ENCODE results near the gene CERKL. TPM values are rescaled to one million over a fixed set of nuclear protein-coding genes. Genes with fewer than 3 reads are reported as not detected.

The CERKL gene
- total RNA-seq, 1 experiment from 2014 or later, result 24.4 TPM

DNA sequence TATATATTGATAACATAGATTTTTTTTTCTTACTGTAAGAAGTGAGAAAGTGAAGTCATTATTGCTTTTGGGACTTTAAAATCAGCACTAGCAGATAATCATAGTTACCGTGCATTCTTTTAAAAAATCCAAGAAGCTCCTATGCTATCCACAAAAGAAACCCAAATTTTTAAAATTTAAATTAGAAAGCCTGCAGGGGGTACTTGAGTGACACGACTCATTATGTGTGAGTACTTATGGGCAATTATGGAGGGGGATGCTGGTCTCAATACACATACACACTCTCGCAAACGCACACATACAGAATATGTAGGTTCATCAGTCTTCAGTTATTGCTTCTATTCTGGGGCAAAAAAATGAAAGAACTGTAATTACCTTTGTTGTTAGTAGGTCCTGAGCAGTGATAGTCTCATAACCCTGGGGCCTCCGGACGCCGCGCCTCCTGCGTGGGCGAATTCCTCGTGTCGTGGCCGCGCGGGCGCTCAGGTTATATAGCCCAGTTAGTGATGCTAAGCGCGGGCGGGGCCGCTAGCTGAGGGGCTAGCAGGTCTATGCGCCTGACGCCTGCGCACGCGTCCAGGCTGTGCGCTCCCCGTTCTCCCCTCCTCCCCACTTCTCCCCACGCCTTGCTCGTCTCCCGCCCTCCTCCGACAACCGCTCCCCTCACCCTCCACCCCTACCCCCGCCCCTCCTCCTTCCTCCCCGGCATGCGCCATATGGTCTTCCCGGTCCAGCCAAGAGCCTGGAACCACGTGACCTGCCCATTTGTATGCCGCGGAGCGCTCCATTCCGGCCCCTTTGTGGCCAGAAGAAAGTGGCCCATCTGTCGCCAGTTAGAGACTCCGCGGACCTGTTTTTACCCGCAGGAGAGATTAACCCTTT is 23.4 kb upstream of the CERKL start, which contains the start of gene NEUROD1:
Gene NEUROD1, minus strand, starts transcription at position 463 of the 882 bp plus-strand sequence. CDS start 1,657 bp downstream, outside the sequence.
- no peak within 1 kb of the TSS for H3K9ac ChIP-seq (ENCODE audit: low read length)
- H3K9me2 ChIP-seq (replicated peaks; ENCODE audit: insufficient read depth, low read length), result no peaks in the 10 kb centered on the region
- no peak for DNase-seq
- H2AFZ ChIP-seq (ENCODE audit: low read length), result no peak within 1 kb of the TSS
- H3K79me2 ChIP-seq (ENCODE audit: low read length), result no peaks in the 10 kb centered on the region
- H3K4me1 ChIP-seq (ENCODE audit: low read length), result peaks cover 27% of the 10 kb centered on the region
- no peaks in the 10 kb centered on the region for H4K20me1 ChIP-seq (ENCODE audit: insufficient read depth, low read depth, low read length)
- no peaks in the 10 kb centered on the region for H3K9me3 ChIP-seq (ENCODE audit: low read length)
- no peak within 1 kb of the TSS for H3K27ac ChIP-seq (ENCODE audit: low read length)
- no peak within 1 kb of the TSS for H3K4me3 ChIP-seq (ENCODE audit: low read length)
- no peak within 1 kb of the TSS for H3K4me2 ChIP-seq (ENCODE audit: low read depth, low read length, poor library complexity, severe bottlenecking)
- no peaks in the 10 kb centered on the region for H3K27me3 ChIP-seq (ENCODE audit: low read length)
- no peaks in the 10 kb centered on the region for H3K36me3 ChIP-seq (ENCODE audit: insufficient read depth, low read length)

DNA sequence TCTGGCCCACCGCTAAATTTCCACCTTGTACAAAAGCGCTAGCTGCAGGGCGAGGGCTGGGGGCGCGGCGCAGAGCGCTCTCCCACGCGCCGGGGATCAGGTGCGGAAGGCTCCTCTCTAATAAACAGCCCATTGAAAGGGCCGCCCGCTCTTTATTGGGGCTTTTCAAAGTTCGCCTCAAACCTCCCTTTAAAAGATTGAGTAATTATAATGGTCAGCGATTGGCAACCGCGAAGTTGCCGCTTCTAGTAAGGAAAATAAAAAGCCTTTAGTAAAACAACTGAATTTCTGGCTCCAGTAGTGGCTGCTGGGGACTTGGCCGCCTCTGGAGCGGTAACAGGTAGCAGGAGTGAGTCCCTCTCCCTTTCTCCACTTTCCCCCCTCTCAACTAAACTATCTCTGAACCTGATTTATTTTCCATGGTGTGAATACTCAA is 22.7 kb upstream of the CERKL start:
- Histone ChIP-seq H3K36me3 (ENCODE audit: insufficient read depth, low read length) (no peaks in the 10 kb centered on the region), H3K9me2 (replicated peaks; ENCODE audit: insufficient read depth, low read length) (no peaks in the 10 kb centered on the region), H3K27ac (ENCODE audit: low read length) (no peak overlapping the region), H3K4me2 (ENCODE audit: low read depth, low read length, poor library complexity, severe bottlenecking) (no peak overlapping the region), H3K27me3 (ENCODE audit: low read length) (no peaks in the 10 kb centered on the region), H3K4me3 (ENCODE audit: low read length) (no peak overlapping the region), H3K9me3 (ENCODE audit: low read length) (no peaks in the 10 kb centered on the region), H4K20me1 (ENCODE audit: insufficient read depth, low read depth, low read length) (no peaks in the 10 kb centered on the region), H3K4me1 (ENCODE audit: low read length) (peaks cover 32% of the 10 kb centered on the region), H2AFZ (ENCODE audit: low read length) (no peak overlapping the region), H3K9ac (ENCODE audit: low read length) (no peak overlapping the region), H3K79me2 (ENCODE audit: low read length) (no peaks in the 10 kb centered on the region)
- DNase-seq, result no peak

DNA sequence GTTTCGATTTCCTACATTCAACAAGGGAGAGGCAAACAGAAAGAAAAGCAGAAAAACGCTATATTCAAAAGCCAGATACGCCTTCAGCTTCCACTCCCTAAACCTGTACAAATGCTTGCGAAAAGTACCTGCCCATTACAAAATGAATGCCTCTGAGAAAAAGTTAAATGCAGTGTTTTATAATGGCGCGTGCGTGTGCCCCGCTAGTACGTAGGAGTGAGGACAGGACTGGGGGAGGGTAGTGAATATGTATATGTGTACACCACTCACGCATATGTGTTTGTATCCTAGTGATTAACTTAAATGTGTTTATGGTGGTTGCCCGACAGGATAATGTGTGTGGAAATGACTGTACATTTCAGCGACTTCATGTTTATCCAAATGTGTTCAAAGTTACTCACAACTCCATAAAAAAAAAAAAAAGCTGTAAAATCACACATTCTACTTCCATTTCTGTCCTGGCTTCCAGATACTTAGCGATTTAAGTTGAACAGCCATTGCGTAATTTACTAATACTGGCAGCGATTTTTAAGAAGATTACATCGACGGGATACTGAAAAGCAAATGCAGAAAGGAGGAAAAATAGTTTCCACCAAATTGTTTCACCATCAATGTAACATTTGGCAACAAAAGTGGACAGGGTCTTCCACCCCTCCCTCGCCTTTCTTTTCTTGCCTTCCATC is 22.1 kb upstream of the CERKL start:
- Histone ChIP-seq H3K4me1 (ENCODE audit: low read length) (peaks cover 37% of the 10 kb centered on the region), H4K20me1 (ENCODE audit: insufficient read depth, low read depth, low read length) (no peaks in the 10 kb centered on the region), H3K4me3 (ENCODE audit: low read length) (no peak overlapping the region), H3K27me3 (ENCODE audit: low read length) (no peaks in the 10 kb centered on the region), H3K9ac (ENCODE audit: low read length) (no peak overlapping the region), H2AFZ (ENCODE audit: low read length) (no peak overlapping the region), H3K36me3 (ENCODE audit: insufficient read depth, low read length) (no peaks in the 10 kb centered on the region), H3K4me2 (ENCODE audit: low read depth, low read length, poor library complexity, severe bottlenecking) (no peak overlapping the region), H3K27ac (ENCODE audit: low read length) (no peak overlapping the region), H3K79me2 (ENCODE audit: low read length) (no peaks in the 10 kb centered on the region), H3K9me2 (replicated peaks; ENCODE audit: insufficient read depth, low read length) (no peaks in the 10 kb centered on the region), H3K9me3 (ENCODE audit: low read length) (no peaks in the 10 kb centered on the region)
- DNase-seq, result no peak

DNA sequence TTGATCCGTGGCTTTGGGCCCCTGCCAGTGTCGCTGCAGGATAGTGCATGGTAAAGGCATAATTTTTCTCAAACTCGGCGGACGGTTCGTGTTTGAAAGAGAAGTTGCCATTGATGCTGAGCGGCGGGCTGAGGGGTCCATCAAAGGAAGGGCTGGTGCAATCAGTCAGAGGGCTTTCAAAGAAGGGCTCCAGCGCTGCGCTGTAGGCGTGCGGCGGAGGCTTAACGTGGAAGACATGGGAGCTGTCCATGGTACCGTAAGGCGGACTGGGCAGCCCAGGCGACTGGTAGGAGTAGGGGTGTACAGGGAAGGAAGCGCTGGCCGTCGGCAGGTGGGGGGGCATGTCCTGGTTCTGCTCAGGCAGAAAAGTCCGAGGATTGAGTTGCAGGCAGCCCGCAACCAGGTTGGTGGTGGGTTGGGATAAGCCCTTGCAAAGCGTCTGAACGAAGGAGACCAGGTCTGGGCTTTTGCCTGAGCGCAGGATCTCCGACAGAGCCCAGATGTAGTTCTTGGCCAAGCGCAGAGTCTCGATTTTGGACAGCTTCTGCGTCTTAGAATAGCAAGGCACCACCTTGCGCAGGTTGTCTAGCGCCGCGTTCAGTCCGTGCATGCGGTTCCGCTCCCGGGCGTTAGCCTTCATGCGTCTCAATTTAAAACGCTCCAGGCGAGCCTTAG is 21.1 kb upstream of the CERKL start:
- H3K9ac ChIP-seq (ENCODE audit: low read length), result no peak overlapping the region
- H3K27me3 ChIP-seq (ENCODE audit: low read length), result no peaks in the 10 kb centered on the region
- peaks cover 47% of the 10 kb centered on the region for H3K4me1 ChIP-seq (ENCODE audit: low read length)
- no peak overlapping the region for H3K27ac ChIP-seq (ENCODE audit: low read length)
- no peaks in the 10 kb centered on the region for H3K9me3 ChIP-seq (ENCODE audit: low read length)
- H3K4me2 ChIP-seq (ENCODE audit: low read depth, low read length, poor library complexity, severe bottlenecking), result no peak overlapping the region
- no peaks in the 10 kb centered on the region for H3K36me3 ChIP-seq (ENCODE audit: insufficient read depth, low read length)
- no peaks in the 10 kb centered on the region for H3K79me2 ChIP-seq (ENCODE audit: low read length)
- H3K9me2 ChIP-seq (replicated peaks; ENCODE audit: insufficient read depth, low read length), result no peaks in the 10 kb centered on the region
- DNase-seq, result no peak
- no peak overlapping the region for H3K4me3 ChIP-seq (ENCODE audit: low read length)
- H2AFZ ChIP-seq (ENCODE audit: low read length), result no peak overlapping the region
- H4K20me1 ChIP-seq (ENCODE audit: insufficient read depth, low read depth, low read length), result no peaks in the 10 kb centered on the region

DNA sequence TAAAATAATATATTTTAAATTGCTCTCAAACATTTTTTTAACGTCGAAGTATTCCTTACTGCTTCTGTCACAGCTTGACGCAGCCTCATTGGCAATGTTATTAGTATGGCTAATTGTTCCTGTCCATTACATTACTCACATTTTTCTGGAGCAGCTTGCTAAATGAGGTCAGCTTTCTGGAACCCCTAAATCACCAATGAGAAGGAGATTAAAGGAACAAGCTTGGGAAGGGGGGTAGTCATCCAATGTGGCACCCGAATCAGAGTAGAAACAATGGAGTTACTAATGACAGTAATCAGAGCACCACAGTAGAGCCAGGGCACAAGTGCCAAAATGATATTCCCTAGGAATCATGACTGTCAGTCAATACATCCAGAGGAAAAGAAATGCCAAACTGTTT is 18.3 kb upstream of the CERKL start:
- H3K9ac ChIP-seq (ENCODE audit: low read length), result peak overlapping the region; percentile 55
- no peaks in the 10 kb centered on the region for H3K27me3 ChIP-seq (ENCODE audit: low read length)
- H3K9me3 ChIP-seq (ENCODE audit: low read length), result no peaks in the 10 kb centered on the region
- peak overlapping the region; percentile 74 for H3K4me2 ChIP-seq (ENCODE audit: low read depth, low read length, poor library complexity, severe bottlenecking)
- peak overlapping the region; percentile 37 for H3K4me3 ChIP-seq (ENCODE audit: low read length)
- peaks cover 66% of the 10 kb centered on the region for H3K4me1 ChIP-seq (ENCODE audit: low read length)
- H3K27ac ChIP-seq (ENCODE audit: low read length), result peak overlapping the region; percentile 98
- H3K79me2 ChIP-seq (ENCODE audit: low read length), result no peaks in the 10 kb centered on the region
- no peak overlapping the region for H2AFZ ChIP-seq (ENCODE audit: low read length)
- no peak for DNase-seq
- no peaks in the 10 kb centered on the region for H3K9me2 ChIP-seq (replicated peaks; ENCODE audit: insufficient read depth, low read length)
- H3K36me3 ChIP-seq (ENCODE audit: insufficient read depth, low read length), result no peaks in the 10 kb centered on the region
- H4K20me1 ChIP-seq (ENCODE audit: insufficient read depth, low read depth, low read length), result no peaks in the 10 kb centered on the region

DNA sequence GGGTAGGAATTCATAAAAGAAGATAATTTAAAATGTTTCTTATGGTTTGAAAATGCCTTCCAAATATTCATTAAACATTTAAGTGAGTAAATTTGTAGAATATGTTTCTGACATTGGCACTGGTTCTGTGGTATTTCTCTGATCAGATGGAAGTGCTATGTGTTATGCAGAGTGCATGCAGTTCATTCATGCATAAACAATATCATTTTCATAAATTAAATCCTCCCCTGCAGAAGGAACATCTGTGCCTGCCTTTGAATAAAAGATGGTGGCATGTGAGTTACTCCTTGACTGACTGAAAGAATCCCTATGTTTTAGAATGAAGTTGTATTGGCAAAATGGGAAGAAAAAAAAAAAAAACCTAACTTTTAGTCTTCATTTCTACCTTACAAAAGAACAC is 17.6 kb upstream of the CERKL start:
- Histone ChIP-seq H3K4me2 (ENCODE audit: low read depth, low read length, poor library complexity, severe bottlenecking) (peak overlapping the region; percentile 74), H3K4me1 (ENCODE audit: low read length) (peaks cover 73% of the 10 kb centered on the region), H3K27me3 (ENCODE audit: low read length) (no peaks in the 10 kb centered on the region), H3K36me3 (ENCODE audit: insufficient read depth, low read length) (no peaks in the 10 kb centered on the region), H3K79me2 (ENCODE audit: low read length) (no peaks in the 10 kb centered on the region), H3K9me2 (replicated peaks; ENCODE audit: insufficient read depth, low read length) (no peaks in the 10 kb centered on the region), H2AFZ (ENCODE audit: low read length) (no peak overlapping the region), H3K4me3 (ENCODE audit: low read length) (peak overlapping the region; percentile 37), H3K27ac (ENCODE audit: low read length) (peak overlapping the region; percentile 98), H4K20me1 (ENCODE audit: insufficient read depth, low read depth, low read length) (no peaks in the 10 kb centered on the region), H3K9ac (ENCODE audit: low read length) (peak overlapping the region; percentile 61), H3K9me3 (ENCODE audit: low read length) (no peaks in the 10 kb centered on the region)
- peak; percentile 91 for DNase-seq

DNA sequence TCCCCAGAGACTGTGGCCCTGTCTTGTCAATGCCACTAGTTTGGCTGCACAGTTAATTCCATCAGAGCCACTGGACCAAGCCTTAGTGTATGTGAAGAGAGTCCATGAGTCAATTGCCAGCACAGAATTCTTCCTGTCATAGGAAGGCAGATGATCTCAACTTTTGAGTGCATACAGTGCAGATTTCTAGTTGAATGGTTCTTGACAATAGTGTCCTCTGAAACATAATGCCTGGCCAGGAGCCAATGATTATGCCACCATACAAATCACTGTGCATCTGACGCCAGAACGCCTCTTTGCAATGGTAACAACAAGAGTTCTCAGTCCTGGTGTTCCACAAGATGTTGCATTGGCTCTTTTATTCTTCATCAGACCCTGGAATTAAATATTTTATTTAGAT is 16.3 kb upstream of the CERKL start:
- no peaks in the 10 kb centered on the region for H4K20me1 ChIP-seq (ENCODE audit: insufficient read depth, low read depth, low read length)

More for the DNA sequence above, 16.3 kb upstream of the CERKL start:
- Histone ChIP-seq H3K9me2 (replicated peaks; ENCODE audit: insufficient read depth, low read length) (no peaks in the 10 kb centered on the region), H3K36me3 (ENCODE audit: insufficient read depth, low read length) (no peaks in the 10 kb centered on the region), H3K4me3 (ENCODE audit: low read length) (peak overlapping the region; percentile 46), H3K27ac (ENCODE audit: low read length) (peak overlapping the region; percentile 98), H3K27me3 (ENCODE audit: low read length) (no peaks in the 10 kb centered on the region), H3K9ac (ENCODE audit: low read length) (peak overlapping the region; percentile 61), H2AFZ (ENCODE audit: low read length) (no peak overlapping the region), H3K4me2 (ENCODE audit: low read depth, low read length, poor library complexity, severe bottlenecking) (peak overlapping the region; percentile 74), H3K79me2 (ENCODE audit: low read length) (no peaks in the 10 kb centered on the region), H3K4me1 (ENCODE audit: low read length) (peaks cover 83% of the 10 kb centered on the region), H3K9me3 (ENCODE audit: low read length) (no peaks in the 10 kb centered on the region)
- DNase-seq, result peak; percentile 85
